Smooth muscle cell (in vitro differentiated cells): ENCODE results near the gene JADE2. TPM values are rescaled to one million over a fixed set of nuclear protein-coding genes. Genes with fewer than 3 reads are reported as not detected.
"Not testable (repeated sequence)": the region's sequence is repeated elsewhere in the genome, so short reads cannot be mapped to it uniquely, and the experiment has no call there.

ENCODE experiments used
- DNase-seq: peaks from one replicate; lab custom pipeline; 2025; ENCODE audit not compliant: unreplicated experiment; lab: John Stamatoyannopoulos, UW
- H2AFZ ChIP-seq: fragments of 200-600 bp; sonication (generic); 2 replicates; pipeline ENCODE4 v1.6.0; 2016; ENCODE audit warnings: antibody characterized with exemption, low read depth, mild to moderate bottlenecking
- H3F3A ChIP-seq: fragments of 200-600 bp; sonication (generic); 2 replicates; pipeline ENCODE4 v1.6.0; 2017; ENCODE audit warnings: antibody characterized with exemption, low read depth
- H3K27ac ChIP-seq: fragments of 200-600 bp; sonication (generic); 2 replicates; pipeline ENCODE4 v1.5.1; 2016; ENCODE audit warnings: low read depth, mild to moderate bottlenecking
- H3K27me3 ChIP-seq: fragments of 200-600 bp; sonication (generic); 2 replicates; pipeline ENCODE4 v1.6.1; 2016; ENCODE audit warnings: low read depth, mild to moderate bottlenecking
- H3K36me3 ChIP-seq: fragments of 200-600 bp; sonication (generic); 2 replicates; pipeline ENCODE4 v1.5.1; 2016; ENCODE audit warnings: low read depth
- H3K4me1 ChIP-seq: fragments of 200-600 bp; sonication (generic); 2 replicates; pipeline ENCODE4 v1.5.1; 2016; ENCODE audit warnings: low read depth
- H3K4me2 ChIP-seq: fragments of 200-600 bp; sonication (generic); 2 replicates; pipeline ENCODE4 v1.6.0; 2016; ENCODE audit warnings: mild to moderate bottlenecking
- H3K4me3 ChIP-seq: fragments of 200-600 bp; sonication (generic); 2 replicates; pipeline ENCODE4 v1.5.1; 2016; ENCODE audit warnings: mild to moderate bottlenecking
- H3K79me2 ChIP-seq: fragments of 200-600 bp; sonication (generic); 2 replicates; pipeline ENCODE4 v1.6.0; 2016; ENCODE audit warnings: low read depth, mild to moderate bottlenecking
- H3K9ac ChIP-seq: fragments of 200-600 bp; sonication (generic); 2 replicates; pipeline ENCODE4 v1.6.0; 2016; ENCODE audit warnings: low read depth
- H3K9me3 ChIP-seq: fragments of 200-600 bp; sonication (generic); replicated peaks from 2 replicates; pipeline ENCODE4 v1.5.1; 2016; ENCODE audit warnings: low read depth
- H4K20me1 ChIP-seq: fragments of 200-600 bp; sonication (generic); 2 replicates; pipeline ENCODE4 v1.6.0; 2016; ENCODE audit warnings: low read depth
- WGBS: methylation state at CpG from one replicate; pipeline ENCODE4 v1.1.7; 2016; ENCODE audit warnings: low lambda C conversion rate; 5-methylcytosine and 5-hydroxymethylcytosine counted together
- polyA plus RNA-seq: library from polyadenylated mRNA; unstranded; fragments of >200 nt; fragmentation: Nextera tagmentation; extraction: Ambion mirVana; gene quantifications from 2 replicates; pipeline ENCODE4 v1.2.1, GENCODE V29; 2016
- total RNA-seq: library from RNA; depleted of rRNA; stranded (reverse); fragments of >200 nt; gene quantifications from 2 replicates; pipeline ENCODE4 v1.2.3, GENCODE V29; 2014
- TF ChIP-seq, protein P1 (sequence below): fragments of 200-600 bp; sonication (generic); IDR thresholded peaks from 2 replicates; pipeline ENCODE4 v1.5.1; 2017; ENCODE audit warnings: borderline replicate concordance, mild to moderate bottlenecking, antibody characterized with exemption; ENCODE audit not compliant: insufficient read depth, poor library complexity, severe bottlenecking

Gene JADE2
- total and polyA plus RNA-seq, 2 experiments from 2014 or later = 4.3 to 18.0 TPM

DNA sequence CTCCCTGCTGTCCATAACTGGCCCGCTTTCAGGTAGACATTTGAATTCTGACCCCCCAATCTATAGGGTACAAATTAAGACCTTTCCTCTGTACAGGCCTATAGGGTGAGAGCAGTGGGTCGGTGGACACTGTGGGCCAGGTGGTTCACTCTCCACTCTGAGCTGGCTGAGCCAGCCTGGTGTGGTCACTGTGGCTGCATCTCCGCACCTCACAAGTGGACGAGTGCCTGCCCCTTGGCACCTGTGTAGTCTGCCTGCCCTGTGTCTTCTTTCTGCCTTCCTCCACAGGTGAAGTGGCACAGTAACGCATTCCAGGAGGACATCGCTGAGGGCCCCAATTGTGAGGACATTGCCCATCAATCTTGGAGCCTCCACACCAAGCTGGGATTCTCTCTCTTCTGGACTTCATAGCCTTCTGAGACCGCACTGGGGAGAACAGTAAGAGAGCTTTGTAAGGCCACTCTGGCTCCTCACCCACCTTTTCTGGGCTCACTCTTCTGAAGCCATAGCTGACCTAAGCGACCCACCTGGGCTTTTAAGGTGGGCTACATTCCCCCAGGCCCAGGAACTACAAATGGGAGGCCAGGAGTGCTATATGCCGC is 33.5 kb upstream of the JADE2 start:
- DNase-seq = no peak
- 95% methylated on average over 9 of the region's 9 CpGs for WGBS
- H3F3A ChIP-seq = no peaks in the 10 kb centered on the region
- no peak overlapping the region for H3K4me3 ChIP-seq
- no peak overlapping the region for H3K4me2 ChIP-seq
- H3K27me3 ChIP-seq = no peaks in the 10 kb centered on the region
- H3K4me1 ChIP-seq = no peaks in the 10 kb centered on the region
- TF ChIP-seq, protein P1, sequence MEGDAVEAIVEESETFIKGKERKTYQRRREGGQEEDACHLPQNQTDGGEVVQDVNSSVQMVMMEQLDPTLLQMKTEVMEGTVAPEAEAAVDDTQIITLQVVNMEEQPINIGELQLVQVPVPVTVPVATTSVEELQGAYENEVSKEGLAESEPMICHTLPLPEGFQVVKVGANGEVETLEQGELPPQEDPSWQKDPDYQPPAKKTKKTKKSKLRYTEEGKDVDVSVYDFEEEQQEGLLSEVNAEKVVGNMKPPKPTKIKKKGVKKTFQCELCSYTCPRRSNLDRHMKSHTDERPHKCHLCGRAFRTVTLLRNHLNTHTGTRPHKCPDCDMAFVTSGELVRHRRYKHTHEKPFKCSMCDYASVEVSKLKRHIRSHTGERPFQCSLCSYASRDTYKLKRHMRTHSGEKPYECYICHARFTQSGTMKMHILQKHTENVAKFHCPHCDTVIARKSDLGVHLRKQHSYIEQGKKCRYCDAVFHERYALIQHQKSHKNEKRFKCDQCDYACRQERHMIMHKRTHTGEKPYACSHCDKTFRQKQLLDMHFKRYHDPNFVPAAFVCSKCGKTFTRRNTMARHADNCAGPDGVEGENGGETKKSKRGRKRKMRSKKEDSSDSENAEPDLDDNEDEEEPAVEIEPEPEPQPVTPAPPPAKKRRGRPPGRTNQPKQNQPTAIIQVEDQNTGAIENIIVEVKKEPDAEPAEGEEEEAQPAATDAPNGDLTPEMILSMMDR = no peak
- H3K27ac ChIP-seq = no peak overlapping the region
- no peak overlapping the region for H3K9ac ChIP-seq
- no peaks in the 10 kb centered on the region for H3K36me3 ChIP-seq
- H2AFZ ChIP-seq = no peak overlapping the region
- H3K79me2 ChIP-seq = no peaks in the 10 kb centered on the region
- H3K9me3 ChIP-seq = no peaks in the 10 kb centered on the region
- no peaks in the 10 kb centered on the region for H4K20me1 ChIP-seq

DNA sequence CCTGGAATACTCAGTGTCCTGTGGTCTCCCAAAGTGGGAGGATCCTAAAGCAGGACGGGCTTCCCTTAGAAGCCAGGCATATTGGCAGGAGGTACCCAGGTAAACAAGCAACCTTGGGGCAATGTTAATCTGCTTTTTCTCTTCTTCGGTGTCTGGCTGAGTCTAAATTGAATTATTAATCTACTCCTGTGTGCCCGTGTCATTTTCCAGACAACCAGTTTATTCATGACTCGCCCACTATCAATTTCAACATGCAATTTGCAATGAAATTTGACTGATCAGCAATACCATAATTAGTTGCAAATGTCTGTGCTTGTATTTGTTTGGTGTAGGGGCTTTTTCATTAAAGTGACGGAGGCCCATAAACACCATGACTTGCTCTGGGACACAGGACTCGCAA is 32.9 kb upstream of the JADE2 start:
- no peak overlapping the region for H3K4me2 ChIP-seq
- H3K79me2 ChIP-seq = no peaks in the 10 kb centered on the region
- no peak for DNase-seq
- no peaks in the 10 kb centered on the region for H3F3A ChIP-seq
- H3K4me3 ChIP-seq = no peak overlapping the region
- 86% methylated on average over 6 of the region's 6 CpGs for WGBS
- TF ChIP-seq, protein P1 = no peak
- H2AFZ ChIP-seq = no peak overlapping the region
- H3K9ac ChIP-seq = no peak overlapping the region
- H3K4me1 ChIP-seq = no peaks in the 10 kb centered on the region
- H3K36me3 ChIP-seq = no peaks in the 10 kb centered on the region
- H3K9me3 ChIP-seq = no peaks in the 10 kb centered on the region
- no peaks in the 10 kb centered on the region for H3K27me3 ChIP-seq
- H3K27ac ChIP-seq = no peak overlapping the region
- no peaks in the 10 kb centered on the region for H4K20me1 ChIP-seq

DNA sequence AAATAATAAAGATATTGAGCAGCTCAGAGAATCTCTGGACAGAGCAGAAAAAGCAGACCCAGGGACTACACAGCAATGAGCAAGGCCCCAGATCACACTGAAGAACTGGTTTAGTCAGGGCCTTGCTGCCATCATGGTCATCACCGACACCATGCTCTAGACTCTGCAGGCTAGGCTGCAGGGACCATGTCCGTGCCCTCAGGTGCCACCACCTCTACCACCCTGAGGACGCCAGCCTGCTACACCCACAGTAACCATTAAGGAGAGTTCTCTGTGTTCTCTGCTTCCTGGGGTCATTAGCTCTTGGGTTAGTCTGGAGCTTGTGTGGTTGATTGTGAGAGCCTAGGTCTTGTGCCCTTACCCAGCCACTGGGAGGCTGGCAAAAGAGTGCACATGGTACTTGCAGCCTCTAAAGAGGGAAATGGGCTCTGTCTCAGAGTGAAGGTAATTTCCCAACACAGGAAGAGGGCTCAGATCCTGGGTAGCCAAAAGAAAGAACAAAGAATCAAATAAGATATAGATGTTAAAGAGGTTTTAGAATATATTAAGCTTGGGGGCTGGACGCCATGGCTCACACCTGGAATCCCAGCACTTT is 31.9 kb upstream of the JADE2 start:
- no peak overlapping the region for H3K27ac ChIP-seq
- no peak overlapping the region for H2AFZ ChIP-seq
- 93% methylated on average over 4 of the region's 4 CpGs for WGBS
- no peaks in the 10 kb centered on the region for H4K20me1 ChIP-seq
- H3K27me3 ChIP-seq = no peaks in the 10 kb centered on the region
- no peaks in the 10 kb centered on the region for H3F3A ChIP-seq
- no peaks in the 10 kb centered on the region for H3K9me3 ChIP-seq
- H3K4me2 ChIP-seq = no peak overlapping the region
- H3K9ac ChIP-seq = no peak overlapping the region
- H3K4me3 ChIP-seq = no peak overlapping the region
- no peaks in the 10 kb centered on the region for H3K4me1 ChIP-seq
- TF ChIP-seq, protein P1 = no peak
- no peaks in the 10 kb centered on the region for H3K79me2 ChIP-seq
- DNase-seq = no peak
- no peaks in the 10 kb centered on the region for H3K36me3 ChIP-seq

DNA sequence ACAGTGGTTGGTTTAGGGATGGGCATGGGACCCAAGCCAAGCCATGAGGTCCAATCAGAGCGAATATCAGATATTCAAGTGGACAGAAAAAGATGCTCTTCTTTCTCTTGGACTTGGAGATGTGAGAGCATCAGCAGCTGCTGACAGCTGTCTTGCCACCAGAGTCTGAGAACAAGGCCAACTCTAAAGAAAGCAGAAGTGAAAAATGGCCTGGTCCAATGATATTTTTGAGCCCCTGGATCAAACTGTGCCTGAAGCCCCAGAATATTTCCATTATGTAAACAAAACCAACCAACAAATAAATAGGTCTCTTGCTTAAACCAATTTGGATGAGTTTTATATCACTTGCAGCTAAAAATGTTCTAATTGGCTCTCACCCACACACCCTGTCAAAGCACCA is 30.7 kb upstream of the JADE2 start:
- WGBS = 77% methylated on average over 1 of the region's 1 CpG

DNA sequence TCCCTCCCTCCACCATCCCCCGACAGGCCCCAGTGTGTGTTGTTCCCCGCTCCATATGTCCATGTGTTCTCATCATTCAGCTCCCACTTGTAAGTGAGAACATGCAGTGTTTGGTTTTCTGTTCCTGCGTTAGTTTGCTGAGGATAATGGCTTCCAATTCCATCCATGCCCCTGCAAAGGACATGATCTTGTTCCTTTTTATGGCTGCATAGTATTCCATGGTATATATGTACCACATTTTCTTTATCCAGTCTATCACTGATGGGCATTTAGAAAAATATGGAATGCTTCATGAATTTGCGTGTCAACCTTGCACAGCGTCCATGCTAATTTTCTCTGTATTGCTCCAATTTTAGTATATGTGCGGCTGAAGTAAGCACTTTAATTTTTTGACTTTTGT is 25.6 kb upstream of the JADE2 start:
- not testable (repeated sequence) for H3K4me3 ChIP-seq, H3K79me2 ChIP-seq, H3K27ac ChIP-seq, H3K4me1 ChIP-seq, H2AFZ ChIP-seq, DNase-seq, H3K9ac ChIP-seq, H3K36me3 ChIP-seq, H3K9me3 ChIP-seq, H3K27me3 ChIP-seq, H4K20me1 ChIP-seq, H3K4me2 ChIP-seq
- 97% methylated on average over 6 of the region's 6 CpGs for WGBS
- peaks cover 11% of the 10 kb centered on the region for H3F3A ChIP-seq

More for the DNA sequence above, 30.7 kb upstream of the JADE2 start:
- Histone ChIP-seq H3K27ac (no peak overlapping the region), H4K20me1 (no peaks in the 10 kb centered on the region), H3K4me1 (no peaks in the 10 kb centered on the region), H2AFZ (no peak overlapping the region), H3K9me3 (no peaks in the 10 kb centered on the region), H3K79me2 (no peaks in the 10 kb centered on the region), H3K36me3 (no peaks in the 10 kb centered on the region), H3K4me3 (no peak overlapping the region), H3F3A (no peaks in the 10 kb centered on the region), H3K9ac (no peak overlapping the region), H3K4me2 (no peak overlapping the region), H3K27me3 (no peaks in the 10 kb centered on the region)
- DNase-seq = no peak
- TF ChIP-seq, protein P1 = no peak
